ENCODE measurements around the gene UBP1.
"Not testable (repeated sequence)": the region's sequence is repeated elsewhere in the genome, so short reads cannot be mapped to it uniquely, and the experiment has no call there.

The UBP1 gene

GRCh38 chr3:33440328-33441224 lies at the start of gene UBP1:
Gene UBP1 (minus strand): TSS chr3:33440405. CDS start chr3:33439848, 557 bp downstream.
- DNase-seq, result peak; percentile 99

DNA sequence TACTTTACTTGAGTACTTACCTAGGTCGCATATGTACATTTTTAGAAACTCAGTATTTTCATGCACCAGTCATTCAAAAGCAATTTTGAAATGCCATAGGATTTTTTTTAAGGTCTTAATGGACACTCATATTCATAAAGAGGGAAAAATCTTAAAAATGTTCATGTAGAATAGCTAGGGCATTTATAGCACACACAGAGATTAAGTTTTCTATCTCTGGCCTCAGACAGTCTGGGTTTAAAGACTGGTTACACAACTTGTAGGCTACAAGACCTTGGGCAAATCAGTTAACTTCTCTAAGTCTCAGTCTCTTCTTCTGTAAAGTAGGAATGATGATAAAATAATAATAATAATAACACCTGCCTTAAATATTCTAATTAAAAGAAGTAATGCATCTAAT lies 48.5 kb upstream of the UBP1 start:
- DNase-seq, result no peak

GRCh38 chr3:33488246-33488645 lies 48.0 kb upstream of the UBP1 start:
- no peak for DNase-seq

DNA sequence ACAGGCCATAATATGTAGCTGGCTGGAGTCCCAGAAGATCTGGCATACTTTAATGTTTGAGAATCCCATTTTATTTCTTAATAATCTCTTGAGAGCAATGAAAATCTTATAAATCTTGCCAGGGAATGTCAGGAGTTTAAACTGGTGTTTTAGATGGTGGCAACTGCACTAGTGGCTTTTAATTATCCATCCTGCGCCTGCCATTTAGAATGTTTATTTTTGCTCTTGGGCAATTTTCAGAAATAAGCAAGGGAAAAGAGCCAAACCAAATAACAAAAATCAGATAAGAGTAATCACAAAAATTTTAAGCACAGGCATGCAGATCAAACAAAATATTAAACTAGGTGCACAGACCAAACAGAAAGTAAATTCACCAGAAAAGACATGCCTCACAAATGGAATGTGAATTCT lies 41.9 kb upstream of the UBP1 start:
- DNase-seq, result no peak

GRCh38 chr3:33474896-33475295 lies 34.7 kb upstream of the UBP1 start:
- DNase-seq, result no peak

DNA sequence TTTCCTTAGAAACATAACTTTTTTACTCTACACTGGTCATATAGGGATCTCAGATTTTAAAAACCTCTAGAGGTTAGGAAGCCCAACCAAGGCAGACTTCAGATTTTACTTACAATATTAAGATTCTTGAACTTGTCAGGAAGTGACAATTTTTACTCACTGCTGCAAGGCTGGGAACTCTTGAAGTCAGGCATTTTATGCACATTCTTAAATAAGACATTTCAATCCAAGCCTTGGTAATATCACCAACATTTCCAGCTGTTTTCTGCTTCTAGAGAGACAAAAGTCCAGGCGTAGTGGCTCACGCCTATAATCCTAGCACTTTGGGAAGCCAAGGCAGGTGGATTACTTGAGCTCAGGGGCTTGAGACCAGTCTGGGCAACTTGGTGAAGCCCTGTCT lies 33.6 kb upstream of the UBP1 start:
- no peak for DNase-seq

DNA sequence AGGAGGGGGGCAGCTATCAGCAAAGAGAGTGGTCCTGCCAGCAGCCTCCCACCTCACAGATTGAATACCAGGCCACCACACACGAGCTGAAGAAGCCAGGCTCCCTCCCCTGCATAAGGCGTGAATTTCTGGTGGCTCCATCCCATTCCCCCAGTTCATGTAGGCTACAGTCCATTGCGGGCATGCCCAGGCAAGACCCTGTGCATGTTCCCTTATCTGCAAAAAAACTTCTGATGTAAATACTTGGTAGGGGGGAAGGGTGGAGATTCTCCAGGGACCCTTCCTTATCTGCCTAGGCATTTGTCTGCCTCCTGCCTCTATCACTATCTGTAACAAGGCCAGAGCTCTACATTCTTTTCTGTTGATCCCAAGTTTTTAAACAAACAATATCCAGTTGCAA lies 27.6 kb upstream of the UBP1 start:
- DNase-seq, result no peak

GRCh38 chr3:33461097-33461496 lies 20.9 kb upstream of the UBP1 start:
- DNase-seq, result no peak

GRCh38 chr3:33459577-33459976 lies 19.4 kb upstream of the UBP1 start:
- not testable (repeated sequence) for DNase-seq

DNA sequence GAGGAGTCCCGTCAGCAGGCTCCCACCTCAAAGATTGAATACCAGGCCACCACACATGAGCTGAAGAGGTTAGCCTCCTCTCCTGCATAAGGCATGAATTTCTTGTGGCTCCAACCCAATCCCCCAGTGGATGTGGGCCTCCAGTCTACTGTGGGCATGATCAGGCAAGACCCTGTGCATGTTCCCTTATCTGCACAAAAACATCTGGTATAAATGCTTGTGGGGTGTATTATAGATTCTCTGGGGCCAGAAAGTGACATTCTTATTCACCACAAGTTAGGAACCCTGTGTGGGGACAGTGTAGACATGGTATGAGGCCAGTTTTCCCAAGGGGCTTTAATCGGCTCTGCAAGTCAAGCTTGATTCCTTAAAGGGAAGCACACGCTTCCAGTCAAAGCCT lies 18.2 kb upstream of the UBP1 start:
- no peak for DNase-seq

DNA sequence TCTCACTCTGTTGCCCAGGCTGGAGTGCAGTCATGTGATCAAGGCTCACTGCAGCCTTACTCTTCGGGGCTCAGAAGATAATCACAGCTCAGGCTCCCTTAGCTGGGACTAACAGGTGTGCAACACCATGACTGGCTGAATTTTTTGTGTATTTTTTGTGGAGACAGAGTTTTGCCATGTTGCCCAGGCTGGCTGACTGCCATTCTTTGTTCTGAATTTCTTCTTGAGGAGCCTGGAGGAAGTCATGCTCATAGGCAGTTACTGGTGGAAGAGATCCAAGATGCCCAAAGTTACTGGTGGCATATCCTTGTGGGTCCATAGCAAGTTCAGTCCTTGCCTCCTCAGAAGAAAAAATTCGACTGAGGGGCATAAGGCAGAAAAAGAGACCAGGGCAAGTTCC lies 16.6 kb upstream of the UBP1 start:
- no peak for DNase-seq

- no peak for DNase-seq
Measured at GRCh38 chr3:33453331-33453761, 13.1 kb upstream of the UBP1 start.

- DNase-seq, result not testable (repeated sequence)
Measured at GRCh38 chr3:33451994-33452393, 11.8 kb upstream of the UBP1 start.

DNA sequence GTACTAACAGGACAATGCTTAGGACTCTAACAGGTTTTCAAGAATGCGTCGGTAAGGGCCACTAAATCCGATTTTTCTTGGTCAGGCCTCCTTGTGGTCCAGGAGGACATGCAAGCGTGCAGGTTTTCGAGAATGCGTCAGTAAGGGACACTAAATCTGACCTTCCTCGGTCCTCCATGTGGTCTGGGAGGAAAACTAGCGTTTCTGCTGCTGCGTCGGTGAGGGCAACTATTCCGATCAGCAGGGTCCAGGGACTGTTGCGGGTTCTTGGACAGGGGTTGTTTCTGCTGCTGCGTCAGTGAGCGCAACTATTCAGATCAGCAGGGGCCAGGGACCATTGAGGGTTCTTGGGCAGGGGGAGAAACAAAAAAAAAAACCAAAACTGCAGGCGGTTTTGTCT lies 7.8 kb upstream of the UBP1 start:
- no peak for DNase-seq

- DNase-seq, result not testable (repeated sequence)
Measured at GRCh38 chr3:33447256-33447625, 7.0 kb upstream of the UBP1 start.

- DNase-seq, result no peak
Measured at GRCh38 chr3:33442190-33442589, 2.0 kb upstream of the UBP1 start.

- peak in 1 of 2 experiments; percentile 79 for DNase-seq
Measured at GRCh38 chr3:33441225-33441976, 1.2 kb upstream of the UBP1 start.

DNA sequence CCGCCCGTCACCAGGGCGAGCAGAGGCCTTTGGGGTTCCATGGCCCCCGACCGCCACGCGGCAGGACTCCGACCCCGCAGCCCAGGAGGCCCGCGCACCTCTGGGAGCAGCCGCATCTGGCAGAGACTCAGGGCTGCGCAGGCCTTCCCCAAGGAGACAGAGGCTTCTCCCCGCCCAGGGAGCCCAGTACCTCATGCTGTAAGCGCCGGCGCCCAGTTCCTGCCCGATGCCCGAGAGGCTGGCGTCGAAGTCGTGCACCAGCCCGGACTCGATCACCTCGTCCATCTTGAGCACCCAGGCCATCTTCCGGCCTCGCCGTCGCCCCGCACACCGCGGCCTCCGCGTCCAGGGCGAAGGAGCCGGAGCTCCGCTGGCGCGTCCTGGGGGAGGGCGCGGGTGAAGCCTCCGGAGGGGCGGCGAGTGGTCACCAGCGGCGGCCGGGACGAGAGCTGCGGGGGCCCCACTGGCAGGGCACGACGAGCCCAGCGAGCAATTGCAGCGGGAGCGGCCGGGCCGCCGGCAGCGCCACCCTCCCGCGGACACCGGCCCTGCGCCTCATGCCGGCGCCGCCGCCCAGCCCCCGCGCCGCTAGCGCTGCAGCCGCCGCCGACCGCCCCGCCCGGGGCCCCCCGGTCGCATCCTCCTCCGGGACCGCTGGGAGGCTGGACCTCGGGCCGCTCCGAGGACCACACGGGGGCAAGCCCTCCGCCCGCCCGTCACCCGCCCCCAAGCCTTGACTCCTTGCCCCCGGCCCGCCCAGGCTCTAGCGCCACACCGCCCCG lies 468 bp downstream of the UBP1 start:
- DNase-seq, result peak; percentile 17 to 80

DNA sequence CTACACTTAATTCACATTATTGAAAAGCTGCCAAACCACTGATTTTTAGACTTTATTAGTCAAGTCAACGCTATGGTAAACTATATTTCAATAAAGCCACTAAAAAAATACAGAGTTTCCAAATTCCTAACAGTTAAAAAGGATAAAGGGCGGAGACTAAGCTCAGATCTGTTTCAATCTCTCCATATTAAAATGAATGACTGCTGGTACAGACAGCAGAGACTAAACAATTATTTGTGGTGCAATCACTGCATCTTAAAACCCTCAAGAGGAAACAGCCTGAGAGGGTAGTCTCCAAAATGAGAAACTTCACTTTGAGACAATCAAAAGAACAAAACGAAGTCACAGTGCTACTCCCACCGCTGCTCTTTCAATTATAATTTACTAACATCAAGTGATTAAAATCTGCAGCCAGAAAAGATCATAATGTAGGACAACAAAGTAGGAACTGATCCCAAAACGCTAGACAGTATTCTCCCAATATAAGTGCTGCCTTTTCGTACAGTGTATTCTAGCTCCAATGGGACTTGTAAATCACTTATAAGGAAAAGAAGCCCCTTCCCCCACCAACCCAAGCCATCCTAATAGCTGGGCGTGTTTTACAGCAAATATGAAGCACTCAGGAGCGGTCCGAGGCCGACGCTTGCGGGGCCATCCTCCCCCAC lies 1.2 kb downstream of the UBP1 start:
- no peak for DNase-seq

DNA sequence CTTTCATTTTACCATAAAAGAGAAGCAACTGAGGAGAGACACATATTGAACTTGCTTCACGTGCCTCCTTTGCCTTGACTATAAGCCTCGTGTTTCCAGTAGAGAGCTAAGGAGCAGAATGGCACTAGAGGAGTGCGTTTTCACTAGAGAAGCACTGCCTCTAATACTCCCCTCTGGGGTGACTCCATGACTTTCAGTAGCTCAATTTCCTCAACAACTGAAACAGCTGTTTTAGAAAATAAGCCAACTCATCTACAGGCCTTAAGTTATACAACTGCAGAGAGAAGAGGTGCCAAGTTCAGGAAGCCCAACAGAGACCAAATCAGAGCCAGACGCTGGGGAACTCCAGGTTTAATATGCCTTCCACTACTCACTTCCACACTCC lies 1.9 kb downstream of the UBP1 start:
- DNase-seq, result peak in 1 of 2 experiments; percentile 16

DNA sequence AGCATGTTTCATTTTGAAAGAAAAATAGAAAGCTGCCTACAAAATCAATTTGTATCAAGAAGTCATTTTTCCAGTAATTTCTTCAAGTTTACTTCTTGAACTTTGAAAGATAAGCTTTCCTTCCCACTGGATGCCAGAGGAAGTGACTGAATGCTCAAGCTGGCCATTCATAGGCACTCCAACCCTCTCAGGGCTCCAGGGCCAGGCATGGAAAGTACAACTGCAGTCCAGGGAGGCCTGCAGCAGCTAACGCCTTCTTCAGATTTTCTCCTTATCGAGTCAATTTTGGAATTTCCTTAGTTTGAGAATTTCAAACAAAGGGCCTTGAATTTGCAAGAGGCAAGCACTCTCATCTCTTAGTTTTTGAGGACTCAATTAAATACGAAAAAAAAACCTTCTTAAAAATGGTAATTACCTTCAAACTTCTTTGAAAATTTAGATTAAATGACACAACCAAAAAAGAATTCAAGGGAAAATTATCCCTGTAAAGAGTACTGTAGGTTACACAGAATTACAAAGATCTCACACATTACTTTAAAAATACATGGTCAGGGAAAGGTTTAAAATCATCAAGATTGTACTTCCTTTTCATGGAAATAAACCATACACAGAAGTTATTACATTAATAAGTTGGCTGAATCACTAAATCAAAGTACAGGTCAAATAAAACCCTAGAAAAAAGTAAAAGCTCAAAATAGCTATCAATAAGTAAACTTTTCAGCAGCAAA lies 2.5 kb downstream of the UBP1 start:
- no peak for DNase-seq

DNA sequence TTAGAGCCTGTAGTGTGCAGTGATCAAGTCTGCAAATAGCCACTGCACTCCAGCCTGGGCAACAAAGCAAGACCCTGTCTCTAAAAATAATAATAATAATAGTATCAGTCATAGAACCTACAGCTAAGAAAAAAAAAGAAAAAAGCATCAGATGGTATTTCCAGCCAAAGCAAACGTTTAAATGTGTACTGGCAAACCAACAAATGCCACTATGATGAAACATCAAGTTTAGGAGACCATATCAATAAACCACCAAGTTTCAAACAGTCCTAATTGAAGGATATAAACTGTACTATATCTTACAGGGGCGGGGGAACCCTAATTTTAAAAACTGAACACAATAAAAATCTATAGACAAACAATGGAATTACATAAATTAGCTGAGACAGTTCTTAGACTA lies 6.4 kb downstream of the UBP1 start:
- DNase-seq, result no peak

Measured in NCI-H526 (cell line).